Activated CD4-positive, alpha-beta T cell treated with anti-CD3 and anti-CD28 coated beads, Interleukin-2, Interleukin-6, amounts not matched to agents 100 ng/mL and 50 ng/mL, durations not matched to agents 16 hours and 8 hours (primary cell): ENCODE data around the gene CCDC57.

Experiments used
- DNase-seq: peaks from one replicate; pipeline ENCODE4 v3.0.0-alpha.2; 2020

The CCDC57 gene

GRCh38 chr17:82088838-82089722, 123.6 kb downstream of the CCDC57 start:
- DNase-seq = no peak

GRCh38 chr17:82087961-82088837, 124.4 kb downstream of the CCDC57 start:
- no peak for DNase-seq

GRCh38 chr17:82086941-82087906, 125.4 kb downstream of the CCDC57 start:
- DNase-seq = no peak

GRCh38 chr17:82085931-82086764, 126.5 kb downstream of the CCDC57 start:
- DNase-seq = no peak

- DNase-seq = no peak
Observed at GRCh38 chr17:82085031-82085861, 127.4 kb downstream of the CCDC57 start.

GRCh38 chr17:82084373-82085030, 128.1 kb downstream of the CCDC57 start:
- DNase-seq = no peak

GRCh38 chr17:82083533-82084359, 128.9 kb downstream of the CCDC57 start:
- no peak for DNase-seq

GRCh38 chr17:82083009-82083408, 129.6 kb downstream of the CCDC57 start:
- DNase-seq = no peak

GRCh38 chr17:82082456-82082855, 130.2 kb downstream of the CCDC57 start:
- DNase-seq = no peak

- DNase-seq = no peak
Observed at GRCh38 chr17:82081966-82082365, 130.7 kb downstream of the CCDC57 start.

- no peak for DNase-seq
Observed at GRCh38 chr17:82081546-82081945, 131.1 kb downstream of the CCDC57 start.

GRCh38 chr17:82080789-82081464, 131.7 kb downstream of the CCDC57 start:
- no peak for DNase-seq

GRCh38 chr17:82080048-82080788, 132.4 kb downstream of the CCDC57 start:
- DNase-seq = no peak

GRCh38 chr17:82079001-82079677, 133.5 kb downstream of the CCDC57 start:
- no peak for DNase-seq

GRCh38 chr17:82078433-82078832, 134.2 kb downstream of the CCDC57 start:
- DNase-seq = no peak

- no peak for DNase-seq
Observed at GRCh38 chr17:82077617-82078358, 134.9 kb downstream of the CCDC57 start.
